Endodermal cell (in vitro differentiated cells): Measurements from ENCODE around the gene PRDM15. TPM values are rescaled to one million over a fixed set of nuclear protein-coding genes. Genes with fewer than 3 reads are reported as not detected.

Source experiments
- DNase-seq: peaks from one replicate; pipeline ENCODE4 v3.0.0-alpha.2; 2017
- H3K27ac ChIP-seq: 2 replicates; pipeline ENCODE4 v1.5.1; 2013; ENCODE audit warnings: mild to moderate bottlenecking, low read depth, low read length, moderate library complexity
- H3K27me3 ChIP-seq: 2 replicates; pipeline ENCODE4 v1.6.1; 2013; ENCODE audit warnings: mild to moderate bottlenecking, low read length, moderate library complexity; ENCODE audit not compliant: insufficient read depth, control insufficient read depth, poor library complexity, severe bottlenecking
- H3K36me3 ChIP-seq: 2 replicates; pipeline ENCODE4 v1.7.0; 2013; ENCODE audit warnings: mild to moderate bottlenecking, low read length, moderate library complexity; ENCODE audit not compliant: control insufficient read depth, insufficient read depth
- H3K4me1 ChIP-seq: one replicate; pipeline ENCODE4 v1.7.0; 2013; ENCODE audit warnings: low read length; ENCODE audit not compliant: control insufficient read depth, insufficient read depth
- H3K4me3 ChIP-seq: 2 replicates; pipeline ENCODE4 v1.5.1; 2013; ENCODE audit warnings: mild to moderate bottlenecking, low read length, moderate library complexity
- H3K9ac ChIP-seq: 2 replicates; pipeline ENCODE4 v1.6.1; 2013; ENCODE audit warnings: mild to moderate bottlenecking, low read length, moderate library complexity; ENCODE audit not compliant: poor library complexity, severe bottlenecking; ENCODE audit errors: extremely low read depth
- H3K9me3 ChIP-seq: 2 replicates; pipeline ENCODE4 v1.6.1; 2013; ENCODE audit warnings: mild to moderate bottlenecking, low read length, moderate library complexity; ENCODE audit not compliant: control insufficient read depth
- H3K27ac Mint-ChIP-seq: 2 replicates; pipeline ENCODE4 v1.8.0; 2020; ENCODE audit warnings: mixed read lengths
- H3K27me3 Mint-ChIP-seq: 2 replicates; pipeline ENCODE4 v1.8.0; 2021; ENCODE audit warnings: mild to moderate bottlenecking, mixed read lengths; ENCODE audit not compliant: insufficient read depth
- H3K36me3 Mint-ChIP-seq: 2 replicates; pipeline ENCODE4 v1.8.0; 2020; ENCODE audit warnings: low read depth, mixed read lengths
- H3K4me1 Mint-ChIP-seq: 2 replicates; pipeline ENCODE4 v1.8.0; 2020; ENCODE audit warnings: mixed read lengths
- H3K4me3 Mint-ChIP-seq: 2 replicates; pipeline ENCODE4 v1.8.0; 2020; ENCODE audit warnings: mild to moderate bottlenecking, moderate library complexity, mixed read lengths
- H3K9me3 Mint-ChIP-seq: 2 replicates; pipeline ENCODE4 v1.8.0; 2020; ENCODE audit warnings: mild to moderate bottlenecking, mixed read lengths
- WGBS, 2 experiments: methylation state at CpG; one replicate each; pipeline versions ENCODE4 v1.1.5 to v1.1.7; 2013; ENCODE audit warnings: missing lambda C conversion rate in 2 of 2, mixed read lengths in 1 of 2; ENCODE audit not compliant: insufficient coverage in 1 of 2, insufficient read length in 1 of 2; 5-methylcytosine and 5-hydroxymethylcytosine counted together
- total RNA-seq, 2 donors: library from RNA; stranded (reverse); fragmentation: NEBNext Ultra II Directional in 1 of 2; extraction: Animal tissue kit (Norgen Biotek cat#: 25700) in 1 of 2; gene quantifications; 2 replicates in 1 of 2; 3 replicates in 1 of 2; pipeline ENCODE4 v1.2.1, GENCODE V29; 2021
- TF ChIP-seq, protein P1 (sequence below): fragments of 200-600 bp; sonication (generic); conservative IDR thresholded peaks from 2 replicates; pipeline ENCODE4 v1.5.0; 2021; ENCODE audit warnings: antibody characterized with exemption, mild to moderate bottlenecking

The PRDM15 gene
- total RNA-seq, 2 donors from 2014 or later = 8.8 to 10.1 TPM

DNA sequence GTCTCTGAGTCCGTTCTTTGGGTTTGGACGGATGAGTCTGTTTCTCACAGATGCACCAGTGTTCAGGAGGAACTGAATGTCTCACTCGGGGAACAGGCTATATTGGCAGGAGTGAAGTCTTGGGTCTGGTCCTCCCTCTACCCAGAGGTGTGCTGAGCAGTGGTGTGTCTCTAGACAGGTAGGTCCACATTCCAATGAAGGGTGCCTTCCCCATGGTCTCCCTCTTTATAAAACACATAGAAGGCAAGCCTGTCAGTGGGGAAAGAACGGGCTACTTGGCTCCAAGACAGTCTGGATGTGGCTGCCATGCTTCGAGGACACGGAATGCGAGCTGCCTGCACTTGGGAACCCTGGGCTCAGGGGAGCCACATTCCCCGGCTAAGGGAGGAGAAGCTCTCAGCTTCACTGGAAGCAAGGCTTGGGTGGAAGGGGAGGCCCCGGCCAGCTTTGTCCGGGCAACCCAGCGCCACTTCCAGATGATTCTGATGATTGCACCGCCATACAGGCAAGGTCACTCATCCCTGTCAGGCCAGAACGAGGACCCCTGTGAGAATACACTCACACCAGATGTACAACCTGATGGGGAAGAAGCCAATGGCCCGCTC is 82.6 kb downstream of the PRDM15 start:
- peaks cover 3% of the 10 kb centered on the region for H3K4me1 Mint-ChIP-seq
- DNase-seq = no peak
- Histone ChIP-seq H3K9ac (no peak overlapping the region), H3K27me3 (no peaks in the 10 kb centered on the region), H3K36me3 (peaks cover 33% of the 10 kb centered on the region), H3K9me3 (peaks cover 10% of the 10 kb centered on the region), H3K4me3 (no peak overlapping the region), H3K4me1 (no peaks in the 10 kb centered on the region), H3K27ac (no peak overlapping the region)
- no peak overlapping the region for H3K27ac Mint-ChIP-seq
- no peak overlapping the region for H3K4me3 Mint-ChIP-seq
- WGBS, 2 experiments = 94% methylated on average over 11 to 14 of the region's 14 CpGs
- TF ChIP-seq, protein P1, sequence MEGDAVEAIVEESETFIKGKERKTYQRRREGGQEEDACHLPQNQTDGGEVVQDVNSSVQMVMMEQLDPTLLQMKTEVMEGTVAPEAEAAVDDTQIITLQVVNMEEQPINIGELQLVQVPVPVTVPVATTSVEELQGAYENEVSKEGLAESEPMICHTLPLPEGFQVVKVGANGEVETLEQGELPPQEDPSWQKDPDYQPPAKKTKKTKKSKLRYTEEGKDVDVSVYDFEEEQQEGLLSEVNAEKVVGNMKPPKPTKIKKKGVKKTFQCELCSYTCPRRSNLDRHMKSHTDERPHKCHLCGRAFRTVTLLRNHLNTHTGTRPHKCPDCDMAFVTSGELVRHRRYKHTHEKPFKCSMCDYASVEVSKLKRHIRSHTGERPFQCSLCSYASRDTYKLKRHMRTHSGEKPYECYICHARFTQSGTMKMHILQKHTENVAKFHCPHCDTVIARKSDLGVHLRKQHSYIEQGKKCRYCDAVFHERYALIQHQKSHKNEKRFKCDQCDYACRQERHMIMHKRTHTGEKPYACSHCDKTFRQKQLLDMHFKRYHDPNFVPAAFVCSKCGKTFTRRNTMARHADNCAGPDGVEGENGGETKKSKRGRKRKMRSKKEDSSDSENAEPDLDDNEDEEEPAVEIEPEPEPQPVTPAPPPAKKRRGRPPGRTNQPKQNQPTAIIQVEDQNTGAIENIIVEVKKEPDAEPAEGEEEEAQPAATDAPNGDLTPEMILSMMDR = no peak
- peaks cover 1% of the 10 kb centered on the region for H3K27me3 Mint-ChIP-seq
- H3K9me3 Mint-ChIP-seq = peaks cover 21% of the 10 kb centered on the region
- H3K36me3 Mint-ChIP-seq = peaks cover 20% of the 10 kb centered on the region

- H3K9me3 ChIP-seq = peaks cover 10% of the 10 kb centered on the region
- Mint-ChIP-seq H3K36me3 (peaks cover 17% of the 10 kb centered on the region), H3K4me3 (no peak overlapping the region), H3K27me3 (peaks cover 3% of the 10 kb centered on the region), H3K9me3 (peaks cover 23% of the 10 kb centered on the region), H3K27ac (no peak overlapping the region), H3K4me1 (peaks cover 3% of the 10 kb centered on the region)
- no peak overlapping the region for H3K27ac ChIP-seq
- no peaks in the 10 kb centered on the region for H3K27me3 ChIP-seq
- no peak overlapping the region for H3K4me3 ChIP-seq
- H3K9ac ChIP-seq = no peak overlapping the region
- TF ChIP-seq, protein P1 = no peak
- no peaks in the 10 kb centered on the region for H3K4me1 ChIP-seq
- DNase-seq = no peak
- 72 to 88% methylated on average over 2 to 3 of the region's 3 CpGs for WGBS, 2 experiments
- H3K36me3 ChIP-seq = peaks cover 24% of the 10 kb centered on the region
These were observed 83.4 kb downstream of the PRDM15 start for GRCh38 chr21:41795726-41796125.

DNA sequence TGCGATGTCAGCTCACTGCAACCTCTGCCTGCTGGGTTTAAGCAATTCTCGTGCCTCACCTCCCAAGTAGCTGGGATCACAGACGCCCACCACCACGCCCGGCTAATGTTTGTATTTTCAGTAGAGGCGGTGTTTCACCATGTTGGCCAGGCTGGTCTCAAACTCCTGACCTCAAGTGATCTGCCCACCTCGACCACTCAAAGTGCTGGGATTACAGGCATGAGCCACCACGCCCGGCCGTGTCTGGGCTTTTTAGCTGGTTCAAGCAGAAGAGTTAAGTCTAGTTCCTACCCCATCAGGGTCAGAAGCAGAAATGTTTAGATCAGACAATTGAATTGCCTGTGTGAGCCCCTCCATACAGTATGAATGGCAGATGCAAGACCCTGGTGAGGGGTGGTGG is 84.5 kb downstream of the PRDM15 start:
- no peak overlapping the region for H3K4me3 Mint-ChIP-seq
- Histone ChIP-seq H3K27ac (no peak overlapping the region), H3K4me3 (no peak overlapping the region), H3K9me3 (peaks cover 10% of the 10 kb centered on the region), H3K9ac (no peak overlapping the region), H3K27me3 (no peaks in the 10 kb centered on the region), H3K36me3 (peaks cover 13% of the 10 kb centered on the region), H3K4me1 (no peaks in the 10 kb centered on the region)
- TF ChIP-seq, protein P1 = no peak
- 92 to 95% methylated on average over 10 of the region's 10 CpGs for WGBS, 2 experiments
- H3K4me1 Mint-ChIP-seq = peaks cover 3% of the 10 kb centered on the region
- H3K27ac Mint-ChIP-seq = no peak overlapping the region
- peaks cover 27% of the 10 kb centered on the region for H3K9me3 Mint-ChIP-seq
- peaks cover 3% of the 10 kb centered on the region for H3K27me3 Mint-ChIP-seq
- no peak for DNase-seq
- H3K36me3 Mint-ChIP-seq = peaks cover 10% of the 10 kb centered on the region
